Natural killer cell (primary cell): ENCODE measurements around the gene MPPE1. TPM values are rescaled to one million over a fixed set of nuclear protein-coding genes. Genes with fewer than 3 reads are reported as not detected.

Experiments used
- ATAC-seq, 3 donors: fragments of 150-1000 bp in 2 of 3; fragments of 200-7000 bp in 1 of 3; cut with Tn5 transposase; 1 replicate in 1 of 3; 2 replicates in 2 of 3; pipeline ENCODE4 v1.10.0; 2021; ENCODE audit warnings: mild to moderate bottlenecking in 2 of 3, moderate library complexity in 2 of 3
- DNase-seq, 2 donors: peaks; one replicate each; pipeline versions ENCODE4 v3.0.0 to v3.0.0-alpha.2; 2013 to 2021; ENCODE audit warnings: mixed read lengths in 1 of 2
- H3K27ac ChIP-seq: one replicate; pipeline ENCODE4 v1.5.1; 2013; ENCODE audit warnings: mild to moderate bottlenecking, low read length
- H3K27me3 ChIP-seq: one replicate; pipeline ENCODE4 v1.6.1; 2013; ENCODE audit warnings: low read length; ENCODE audit not compliant: control insufficient read depth, insufficient read depth
- H3K36me3 ChIP-seq: one replicate; pipeline ENCODE4 v1.6.1; 2013; ENCODE audit warnings: low read length; ENCODE audit not compliant: control insufficient read depth, insufficient read depth
- H3K4me1 ChIP-seq: one replicate; pipeline ENCODE4 v1.6.1; 2013; ENCODE audit warnings: low read length; ENCODE audit not compliant: control insufficient read depth, insufficient read depth
- H3K4me3 ChIP-seq: one replicate; pipeline ENCODE4 v1.5.1; 2013; ENCODE audit warnings: low read length
- H3K9me3 ChIP-seq: one replicate; pipeline ENCODE4 v1.6.1; 2013; ENCODE audit warnings: low read length; ENCODE audit not compliant: control insufficient read depth, insufficient read depth
- H3K27ac Mint-ChIP-seq, 2 donors: one replicate each; pipeline ENCODE4 v1.8.0; 2022; ENCODE audit warnings: mild to moderate bottlenecking in 2 of 2, mixed read lengths in 2 of 2, moderate library complexity in 1 of 2
- H3K27me3 Mint-ChIP-seq, 2 donors: one replicate each; pipeline ENCODE4 v1.8.0; 2022; ENCODE audit warnings: low read depth in 2 of 2, mixed read lengths in 2 of 2
- H3K36me3 Mint-ChIP-seq: one replicate; pipeline ENCODE4 v1.8.0; 2022; ENCODE audit warnings: mixed read lengths
- H3K4me1 Mint-ChIP-seq, 2 donors: one replicate each; pipeline ENCODE4 v1.8.0; 2022; ENCODE audit warnings: mixed read lengths in 2 of 2
- H3K4me3 Mint-ChIP-seq: one replicate; pipeline ENCODE4 v1.8.0; 2022; ENCODE audit warnings: mild to moderate bottlenecking, moderate library complexity, mixed read lengths
- H3K9me3 Mint-ChIP-seq, 2 donors: one replicate each; pipeline ENCODE4 v1.8.0; 2022; ENCODE audit warnings: mixed read lengths in 2 of 2
- WGBS: methylation state at CpG from one replicate; pipeline ENCODE4 v1.1.7; 2013; ENCODE audit warnings: missing lambda C conversion rate; ENCODE audit not compliant: insufficient coverage; 5-methylcytosine and 5-hydroxymethylcytosine counted together
- intact Hi-C: fragments of 100-400 bp; cut with micrococcal nuclease; formaldehyde crosslinking; loops from one replicate; pipeline ENCODE4 v1.14.2; 2022
- total RNA-seq, 4 donors: library from RNA; stranded (reverse); fragments of 120-200 nt in 1 of 4; gene quantifications; one replicate each; pipeline versions ENCODE4 v1.2.3 to v1.2.4, GENCODE V29; 2013 to 2022
- TF ChIP-seq, protein P1 (sequence below): fragments of 200-600 bp; IDR thresholded peaks from one replicate; pipeline ENCODE4 v1.8.0; 2022; ENCODE audit warnings: antibody characterized with exemption

Gene MPPE1
- total RNA-seq, 3 donors from 2014 or later (not counting 1 experiment from before 2014, with no cell fraction given), result 98.3 to 110 (median 105) TPM

DNA sequence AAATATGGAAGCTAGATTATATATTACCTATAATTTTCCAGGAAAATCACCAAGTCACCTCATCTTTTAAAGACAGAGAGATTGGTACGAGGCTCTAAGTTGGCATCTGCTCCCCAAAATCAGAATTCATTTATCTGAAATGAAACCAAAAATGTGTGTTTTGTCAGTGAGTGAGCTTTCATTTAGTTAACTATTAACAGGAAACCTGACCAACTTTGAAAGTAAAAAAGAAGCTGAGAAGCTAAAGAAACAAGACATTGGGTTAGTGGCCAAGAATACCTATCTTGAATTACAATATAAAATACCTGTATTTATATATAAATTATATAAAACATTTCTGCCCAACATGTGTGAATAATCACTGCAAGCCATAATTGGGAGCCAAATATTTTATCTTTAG is 1.9 kb downstream of the MPPE1 start:
- H3K4me1 ChIP-seq, result peaks cover 14% of the 10 kb centered on the region
- WGBS, result 100% methylated on average over 1 of the region's 1 CpG
- H3K36me3 Mint-ChIP-seq, result peaks cover 12% of the 10 kb centered on the region
- peaks cover 21% of the 10 kb centered on the region for H3K36me3 ChIP-seq
- peaks cover 14 to 35% of the 10 kb centered on the region in 2 donors for H3K4me1 Mint-ChIP-seq
- H3K27ac Mint-ChIP-seq, result peak overlapping the region in 1 of 2 donors; percentile 36
- TF ChIP-seq, protein P1, sequence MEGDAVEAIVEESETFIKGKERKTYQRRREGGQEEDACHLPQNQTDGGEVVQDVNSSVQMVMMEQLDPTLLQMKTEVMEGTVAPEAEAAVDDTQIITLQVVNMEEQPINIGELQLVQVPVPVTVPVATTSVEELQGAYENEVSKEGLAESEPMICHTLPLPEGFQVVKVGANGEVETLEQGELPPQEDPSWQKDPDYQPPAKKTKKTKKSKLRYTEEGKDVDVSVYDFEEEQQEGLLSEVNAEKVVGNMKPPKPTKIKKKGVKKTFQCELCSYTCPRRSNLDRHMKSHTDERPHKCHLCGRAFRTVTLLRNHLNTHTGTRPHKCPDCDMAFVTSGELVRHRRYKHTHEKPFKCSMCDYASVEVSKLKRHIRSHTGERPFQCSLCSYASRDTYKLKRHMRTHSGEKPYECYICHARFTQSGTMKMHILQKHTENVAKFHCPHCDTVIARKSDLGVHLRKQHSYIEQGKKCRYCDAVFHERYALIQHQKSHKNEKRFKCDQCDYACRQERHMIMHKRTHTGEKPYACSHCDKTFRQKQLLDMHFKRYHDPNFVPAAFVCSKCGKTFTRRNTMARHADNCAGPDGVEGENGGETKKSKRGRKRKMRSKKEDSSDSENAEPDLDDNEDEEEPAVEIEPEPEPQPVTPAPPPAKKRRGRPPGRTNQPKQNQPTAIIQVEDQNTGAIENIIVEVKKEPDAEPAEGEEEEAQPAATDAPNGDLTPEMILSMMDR, result no peak
- H3K27me3 Mint-ChIP-seq, result no peaks in the 10 kb centered on the region
- no peak overlapping the region for H3K27ac ChIP-seq
- no peaks in the 10 kb centered on the region for H3K9me3 Mint-ChIP-seq
- intact Hi-C loops, result loop anchor here (5.0 kb wide), 1 partner anchor 1994 kb away; the partner anchor contains the start of gene VAPA
- DNase-seq (no peak), ATAC-seq (no peak)
- no peaks in the 10 kb centered on the region for H3K9me3 ChIP-seq
- H3K27me3 ChIP-seq, result no peaks in the 10 kb centered on the region
- H3K4me3 ChIP-seq, result no peak overlapping the region
- peak overlapping the region; percentile 55 for H3K4me3 Mint-ChIP-seq

DNA sequence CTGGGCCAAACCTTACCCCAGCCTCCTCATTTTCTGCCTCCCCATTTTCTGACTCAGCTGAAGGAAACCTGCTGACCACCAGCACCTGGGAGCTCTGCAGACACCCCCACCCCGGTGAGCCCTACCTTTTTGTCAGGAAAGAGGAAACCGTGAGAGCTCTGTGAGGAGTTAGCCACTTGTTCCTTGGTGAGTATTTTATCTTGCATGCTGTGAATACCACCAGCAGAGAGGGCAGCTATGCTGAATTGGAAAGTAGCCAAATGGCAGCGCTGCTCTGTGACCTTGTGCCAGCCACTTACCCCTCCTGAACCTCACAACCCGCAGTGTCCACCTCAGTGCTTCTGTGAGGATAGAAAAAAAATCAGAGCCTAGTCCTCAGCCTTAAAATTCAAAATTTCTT is 2.5 kb downstream of the MPPE1 start:
- ATAC-seq (no peak), DNase-seq (no peak)
- H3K27ac ChIP-seq, result no peak overlapping the region
- no peaks in the 10 kb centered on the region for H3K27me3 ChIP-seq
- TF ChIP-seq, protein P1, result no peak
- H3K36me3 ChIP-seq, result peaks cover 23% of the 10 kb centered on the region
- H3K4me3 Mint-ChIP-seq, result peak overlapping the region; percentile 55
- 90% methylated on average over 4 of the region's 4 CpGs for WGBS
- intact Hi-C loops, result loop anchor here (5.0 kb wide), 1 partner anchor 1993 kb away; the partner anchor contains the start of gene VAPA
- no peak overlapping the region for H3K4me3 ChIP-seq
- H3K4me1 ChIP-seq, result peaks cover 14% of the 10 kb centered on the region
- peaks cover 12% of the 10 kb centered on the region for H3K36me3 Mint-ChIP-seq
- no peaks in the 10 kb centered on the region for H3K9me3 Mint-ChIP-seq
- peaks cover 14 to 35% of the 10 kb centered on the region in 2 donors for H3K4me1 Mint-ChIP-seq
- peak overlapping the region in 1 of 2 donors; percentile 36 for H3K27ac Mint-ChIP-seq
- no peaks in the 10 kb centered on the region for H3K9me3 ChIP-seq
- H3K27me3 Mint-ChIP-seq, result no peaks in the 10 kb centered on the region

DNA sequence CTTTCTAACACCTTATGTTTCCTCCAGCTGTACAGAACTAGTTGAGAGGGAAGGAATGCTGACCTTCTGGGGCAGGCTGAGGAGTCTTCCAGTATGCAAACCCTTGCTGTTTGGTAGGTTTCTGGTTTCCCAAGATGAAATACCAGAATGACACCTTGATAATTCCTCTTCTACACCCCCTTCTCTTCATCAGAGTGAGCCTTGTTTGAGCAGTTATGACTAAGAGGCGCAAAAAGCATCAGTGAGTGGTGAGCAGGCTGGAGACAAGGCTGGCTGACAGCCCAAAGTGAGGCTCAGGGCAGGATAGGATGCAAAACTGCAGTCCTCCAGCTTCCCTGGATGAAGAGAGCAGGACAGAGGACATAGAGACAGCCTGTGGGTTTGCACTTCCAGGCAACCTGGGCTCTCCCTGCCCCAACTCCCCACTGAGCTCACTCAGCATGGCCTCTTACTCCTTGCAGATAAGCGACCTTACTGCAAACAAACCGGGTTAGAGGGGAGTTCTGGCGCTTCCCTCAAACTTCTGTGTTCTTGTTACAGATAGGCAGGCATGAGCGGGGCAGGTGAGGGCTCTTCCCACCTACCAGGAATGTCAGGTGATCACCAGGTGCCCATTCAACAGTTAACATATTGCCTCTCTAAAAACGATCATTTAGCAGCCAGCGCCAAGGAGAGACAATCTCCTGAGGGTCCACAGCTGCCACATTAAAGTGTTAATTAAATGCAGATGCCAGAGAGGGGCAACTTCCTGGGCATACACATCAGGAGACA is 5.4 kb downstream of the MPPE1 start:
- Mint-ChIP-seq H3K27ac (peak overlapping the region in 1 of 2 donors; percentile 31), H3K36me3 (peaks cover 12% of the 10 kb centered on the region), H3K4me3 (no peak overlapping the region), H3K9me3 (no peaks in the 10 kb centered on the region), H3K4me1 (peaks cover 14 to 23% of the 10 kb centered on the region in 2 donors), H3K27me3 (no peaks in the 10 kb centered on the region)
- H3K9me3 ChIP-seq, result no peaks in the 10 kb centered on the region
- H3K4me3 ChIP-seq, result no peak overlapping the region
- H3K36me3 ChIP-seq, result peaks cover 28% of the 10 kb centered on the region
- DNase-seq (no peak), ATAC-seq (no peak)
- peaks cover 13% of the 10 kb centered on the region for H3K4me1 ChIP-seq
- H3K27ac ChIP-seq, result no peak overlapping the region
- intact Hi-C loops, result no loop called here
- H3K27me3 ChIP-seq, result no peaks in the 10 kb centered on the region
- TF ChIP-seq, protein P1, result no peak
- 91% methylated on average over 7 of the region's 7 CpGs for WGBS
